IPS-NIHi7 (cell line): ENCODE measurements around the gene DUXA.
"Not testable (repeated sequence)": the region's sequence is repeated elsewhere in the genome, so short reads cannot be mapped to it uniquely, and the experiment has no call there.

Source experiments
- DNase-seq: peaks from one replicate; pipeline ENCODE4 v3.0.0; 2012; ENCODE audit warnings: mixed read lengths; ENCODE audit errors: extremely low spot score

Gene DUXA

GRCh38 chr19:57167385-57167784, at the start of gene DUXA:
DUXA (minus strand) TSS chr19:57167485; CDS start chr19:57167443, 42 bp downstream.
- no peak for DNase-seq

DNA sequence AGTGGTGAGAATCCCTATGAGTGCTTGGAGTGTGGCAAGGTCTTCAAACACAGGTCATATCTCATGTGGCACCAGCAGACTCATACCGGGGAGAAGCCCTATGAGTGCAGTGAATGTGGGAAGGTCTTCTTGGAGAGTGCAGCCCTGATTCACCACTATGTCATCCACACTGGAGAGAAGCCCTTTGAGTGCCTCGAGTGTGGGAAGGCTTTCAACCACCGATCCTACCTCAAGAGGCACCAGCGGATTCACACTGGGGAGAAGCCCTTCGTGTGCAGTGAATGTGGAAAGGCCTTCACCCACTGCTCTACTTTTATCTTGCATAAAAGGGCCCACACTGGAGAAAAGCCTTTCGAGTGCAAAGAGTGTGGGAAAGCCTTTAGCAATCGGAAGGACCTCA, 44.8 kb upstream of the DUXA start:
- DNase-seq, result no peak

DNA sequence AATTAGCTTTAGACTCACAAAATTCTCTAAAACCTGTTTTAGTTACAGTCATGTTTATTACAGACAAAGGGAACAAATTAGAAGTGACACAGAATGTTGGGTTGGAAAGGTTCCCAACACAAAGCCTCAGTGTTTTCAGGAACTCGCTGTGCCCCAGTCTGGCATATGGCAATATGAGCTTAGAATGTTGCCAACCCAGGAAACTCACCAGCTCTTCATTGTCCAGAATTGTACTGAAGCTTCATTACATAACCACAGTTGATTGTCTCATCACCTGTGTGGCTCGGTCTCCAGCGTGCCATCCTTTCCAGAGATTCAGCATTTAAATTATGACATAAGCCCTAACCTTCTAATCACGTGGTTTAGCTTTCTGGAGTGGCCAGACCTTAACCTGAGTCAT, 43.1 kb upstream of the DUXA start:
- DNase-seq, result no peak

DNA sequence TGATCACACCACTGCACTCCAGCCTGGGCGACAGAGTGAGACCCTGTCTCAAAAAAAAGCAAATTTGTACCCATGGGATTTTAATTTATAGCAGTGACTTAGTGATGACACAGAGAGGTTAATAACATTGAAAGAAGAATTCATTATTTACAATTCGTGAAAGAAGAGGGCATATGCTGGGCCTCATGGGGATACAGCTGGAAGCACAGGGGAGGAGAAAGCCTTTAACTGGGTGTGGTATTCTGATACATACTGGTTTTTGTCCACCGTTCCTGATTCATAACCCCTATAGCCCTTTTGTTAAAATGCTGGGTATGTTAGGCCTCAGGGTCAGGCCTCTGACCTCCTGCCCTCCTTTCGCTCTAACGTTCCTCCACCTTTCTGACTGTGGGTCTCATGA, 34.9 kb upstream of the DUXA start:
- DNase-seq, result no peak

GRCh38 chr19:57197874-57198273, 30.6 kb upstream of the DUXA start:
- not testable (repeated sequence) for DNase-seq

DNA sequence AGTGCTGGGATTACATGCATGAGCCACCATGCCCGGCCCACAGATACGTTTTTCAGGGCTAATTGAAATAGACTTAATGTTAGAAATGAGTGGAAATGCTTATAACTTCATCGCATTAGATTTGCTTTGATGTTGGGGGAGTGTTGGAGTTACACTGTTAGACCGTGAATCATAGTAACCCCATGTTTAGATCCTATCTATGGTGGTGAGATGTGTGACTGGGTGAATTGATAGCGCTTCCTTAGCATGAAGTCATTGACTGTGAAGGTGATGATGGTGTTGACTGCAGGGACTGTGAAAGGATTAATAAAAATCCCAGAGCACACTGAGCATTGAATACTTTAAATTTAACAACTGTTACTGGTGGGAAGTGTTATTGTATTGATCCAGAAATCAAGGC, 25.7 kb upstream of the DUXA start:
- no peak for DNase-seq

- DNase-seq, result no peak
Measured at GRCh38 chr19:57192077-57192420, 24.8 kb upstream of the DUXA start.

- DNase-seq, result peak; percentile 93
Measured at GRCh38 chr19:57191141-57192076, 24.1 kb upstream of the DUXA start, which contains the start of gene ZNF264. ZNF264 (plus strand) TSS chr19:57191500; CDS start chr19:57191914, 414 bp downstream.

- DNase-seq, result no peak
Measured at GRCh38 chr19:57190301-57190700, 23.0 kb upstream of the DUXA start.

- peak; percentile 62 for DNase-seq
Measured at GRCh38 chr19:57171551-57172081, 4.3 kb upstream of the DUXA start.

DNA sequence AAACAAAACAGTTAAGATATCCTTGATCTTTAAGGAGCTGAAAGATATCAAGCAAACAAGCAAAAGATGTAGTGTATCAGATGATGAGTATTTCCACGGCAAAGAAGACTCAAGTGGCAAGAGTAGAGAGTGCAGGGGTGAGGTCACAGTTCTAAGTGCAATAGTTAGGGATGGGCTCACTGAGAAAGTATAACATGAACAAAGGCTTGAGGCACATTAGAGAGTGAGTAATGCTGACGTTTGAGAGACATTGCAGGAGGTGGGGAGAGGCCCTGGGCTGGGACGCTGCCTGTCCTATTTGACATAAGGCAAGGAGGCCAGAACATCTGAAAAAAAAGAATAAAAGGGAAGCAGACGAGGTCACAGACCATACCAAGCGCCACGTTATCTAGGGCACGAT, 1.4 kb downstream of the DUXA start:
- no peak for DNase-seq

GRCh38 chr19:57161985-57162539, 5.2 kb downstream of the DUXA start:
- DNase-seq, result no peak

DNA sequence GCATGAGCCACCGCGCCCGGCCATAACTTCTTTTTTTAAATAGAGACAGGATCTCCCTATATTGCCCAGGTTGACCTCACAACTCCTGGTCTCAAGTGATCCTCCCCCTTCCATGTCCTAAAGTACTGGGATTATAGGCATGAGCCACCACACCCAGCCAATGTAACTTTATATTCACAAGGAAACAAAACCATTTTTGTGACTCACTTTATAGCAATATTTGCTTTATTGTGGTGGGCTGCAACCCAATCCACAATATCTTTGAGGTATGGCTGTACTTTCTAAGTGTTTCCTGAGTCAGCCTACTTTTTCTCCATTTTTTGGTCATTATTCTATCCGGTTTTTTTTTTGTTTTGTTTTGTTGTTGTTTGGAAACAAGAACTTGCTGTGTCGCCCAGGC, 14.4 kb downstream of the DUXA start:
- no peak for DNase-seq

DNA sequence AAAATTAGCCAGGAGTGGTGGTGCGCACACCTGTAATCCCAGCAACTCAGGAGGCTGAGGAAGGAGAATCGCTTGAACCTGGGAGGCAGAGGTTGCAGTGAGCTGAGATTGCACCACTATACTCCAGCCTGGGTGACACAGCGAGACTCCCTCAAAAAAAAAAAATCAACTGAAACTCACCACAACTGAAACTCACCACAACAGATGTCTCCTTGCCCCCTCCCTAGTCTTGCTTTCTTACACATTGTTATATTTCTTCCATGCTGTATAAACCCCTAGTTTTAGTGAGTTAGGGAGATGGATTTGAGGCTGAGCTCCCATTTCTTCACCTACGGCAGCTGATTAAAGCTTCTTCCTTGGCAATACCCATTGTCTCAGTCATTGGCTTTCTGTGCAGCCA, 25.6 kb downstream of the DUXA start:
- no peak for DNase-seq

GRCh38 chr19:57135797-57136196, 31.5 kb downstream of the DUXA start:
- DNase-seq, result no peak

GRCh38 chr19:57127403-57127802, 39.9 kb downstream of the DUXA start:
- not testable (repeated sequence) for DNase-seq

- no peak for DNase-seq
Measured at GRCh38 chr19:57123882-57124281, 43.4 kb downstream of the DUXA start.

DNA sequence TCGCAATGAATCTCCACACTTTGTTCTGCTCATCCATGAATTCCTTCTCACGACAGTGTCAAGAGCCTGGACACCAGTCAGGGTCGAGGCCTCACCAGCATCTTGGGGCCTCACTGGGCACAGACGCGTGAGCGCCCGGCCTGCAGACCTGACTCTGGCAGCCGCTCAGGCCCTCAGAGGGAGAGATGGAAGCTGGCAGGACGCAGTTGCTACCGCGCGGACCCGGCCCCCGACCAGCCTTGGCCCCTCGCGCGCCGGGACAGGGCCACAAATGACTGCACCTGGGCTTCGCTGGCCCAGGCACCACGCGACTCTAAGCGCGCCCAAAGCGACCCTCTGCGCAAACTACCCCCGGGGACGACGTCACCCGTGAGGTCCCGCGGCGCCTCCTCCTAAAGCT, 48.4 kb downstream of the DUXA start:
- no peak for DNase-seq

DNA sequence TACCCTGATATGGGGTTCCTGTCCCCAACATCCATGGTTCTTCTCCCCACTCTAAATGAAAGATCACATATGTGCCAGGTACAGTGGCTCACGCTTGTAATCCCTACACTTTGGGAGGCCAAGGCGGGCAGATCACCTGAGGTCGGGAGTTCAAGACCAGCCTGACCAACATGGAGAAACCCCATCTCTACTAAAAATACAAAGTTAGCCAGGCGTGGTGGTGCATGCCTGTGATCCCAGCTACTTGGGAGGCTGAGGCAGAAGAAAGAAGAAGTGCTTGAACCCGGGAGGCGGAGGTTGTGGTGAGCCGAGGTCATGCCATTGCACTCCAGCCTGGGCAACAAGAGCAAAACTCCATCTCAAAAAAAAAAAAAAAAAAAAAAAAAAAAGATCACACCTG, 53.8 kb downstream of the DUXA start:
- not testable (repeated sequence) for DNase-seq

DNA sequence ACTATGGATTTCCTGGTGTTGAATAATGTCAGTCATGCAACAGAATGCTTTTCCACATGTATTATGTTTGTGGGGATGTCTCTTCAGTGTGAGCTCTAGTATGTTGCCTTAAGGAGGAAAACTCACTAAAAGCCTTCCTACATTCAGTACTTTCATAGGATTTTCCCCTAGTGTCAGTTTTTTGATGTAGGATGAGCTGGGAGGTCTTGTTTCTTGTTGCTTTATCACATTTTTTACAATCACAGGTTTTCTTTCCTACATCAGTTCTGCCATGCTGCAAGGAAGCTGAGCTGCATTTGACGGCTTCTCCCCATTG, 56.0 kb downstream of the DUXA start:
- DNase-seq, result no peak

DNA sequence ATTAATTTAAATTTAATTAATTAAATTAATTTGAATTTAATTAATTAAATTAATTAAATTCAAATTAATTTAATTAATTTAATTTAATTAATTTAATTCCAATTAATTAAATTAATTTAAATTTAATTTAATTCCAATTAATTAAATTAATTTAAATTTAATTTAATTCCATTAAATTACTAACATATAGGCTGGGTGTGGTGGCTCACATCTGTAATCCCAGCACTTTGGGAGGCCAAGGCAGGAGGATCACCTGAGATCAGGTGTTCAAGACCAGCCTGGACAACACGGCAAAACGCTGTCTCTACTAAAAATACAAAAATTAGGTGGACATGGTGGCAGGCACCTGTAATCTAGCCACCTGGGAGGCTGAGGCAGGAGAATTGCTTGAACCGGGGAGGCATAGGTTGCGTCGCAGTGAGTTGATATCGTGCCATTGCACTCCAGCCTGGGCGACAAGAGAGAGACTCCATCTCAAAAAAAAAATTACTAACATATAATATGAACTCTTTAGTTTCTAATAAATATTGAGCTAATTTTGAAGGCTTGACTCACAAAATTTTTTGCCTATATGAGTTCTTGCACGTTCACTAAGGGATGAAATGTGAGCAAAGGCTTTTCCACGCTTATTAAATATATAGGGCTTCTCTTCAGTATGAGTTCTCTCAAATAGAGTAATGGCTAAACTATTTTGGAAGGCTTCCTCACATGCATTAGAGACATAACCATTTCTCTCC, 56.5 kb downstream of the DUXA start:
- no peak for DNase-seq

DNA sequence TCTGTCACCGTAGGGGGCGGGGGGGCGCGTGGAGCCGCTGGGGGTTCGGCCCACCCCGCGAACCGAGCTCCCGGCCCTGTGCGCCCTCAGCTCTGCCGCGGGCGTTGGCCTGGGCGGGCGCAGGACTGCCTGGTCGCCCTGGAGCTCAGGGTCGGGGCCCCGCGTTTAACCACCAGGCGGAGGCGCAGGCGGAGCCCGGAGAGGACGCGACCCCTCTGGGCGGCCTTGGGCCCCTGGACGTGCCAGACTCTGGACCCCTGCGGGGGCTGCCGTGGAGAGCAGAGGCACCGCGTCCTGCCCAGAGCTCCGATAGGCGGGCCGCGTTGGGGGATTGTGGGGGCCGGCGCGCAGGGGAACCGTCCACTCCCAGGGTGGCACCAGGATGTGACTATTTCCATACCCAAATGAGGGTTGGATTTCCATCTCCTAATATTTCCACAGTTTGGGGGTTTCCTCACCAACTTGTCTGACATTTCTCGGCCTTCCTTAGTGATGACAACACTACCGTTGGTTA, 60.5 kb downstream of the DUXA start:
- DNase-seq, result no peak
